ENCODE results near the gene MEGF8. TPM values are rescaled to one million over a fixed set of nuclear protein-coding genes. Genes with fewer than 3 reads are reported as not detected.

Gene MEGF8
- total and polyA plus RNA-seq, 9 of the 15 experiments (the other 6 are each of a cell fraction or from before 2014, with no cell fraction given), result 0.28 to 13.1 (median 3.0) TPM

DNA sequence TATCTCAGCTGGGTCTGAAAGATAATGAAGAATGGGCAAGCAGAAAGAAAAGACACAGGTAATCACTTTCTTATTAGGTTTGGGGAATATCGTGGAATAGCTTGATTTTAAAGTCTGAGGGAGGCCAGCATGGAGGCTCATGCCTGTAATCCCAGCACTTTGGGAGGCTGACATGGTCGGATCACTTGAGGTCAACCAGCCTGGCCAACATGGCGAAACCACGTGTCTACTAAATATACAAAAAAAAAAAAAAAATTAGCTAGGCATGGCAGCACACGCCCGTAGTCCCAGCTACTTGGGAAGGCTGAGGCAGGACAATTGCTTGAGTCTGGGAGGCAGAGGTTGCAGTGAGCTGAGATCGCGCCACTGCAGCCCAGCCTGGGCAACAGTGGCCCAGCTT is 21.6 kb upstream of the MEGF8 start:
- in situ Hi-C loops (cut with MboI), result no loop called here
- BruUV-seq (replicated peaks), result no TSS peak
- no peak overlapping the region for H3K4me2 ChIP-seq (ENCODE audit: insufficient read depth, low read length)
- peaks cover 14% of the 10 kb centered on the region for H3K79me2 ChIP-seq (ENCODE audit: control insufficient read depth, insufficient read depth, low read length)
- H4K20me1 ChIP-seq (replicated peaks; ENCODE audit: control insufficient read depth, insufficient read depth, low read length), result peaks cover 7% of the 10 kb centered on the region; the same call in 1 of the 2 replicates
- POLR2A ChIA-PET, result interaction anchor here (0.5 to 1.5 kb wide), 2 partner anchors 31 to 64 kb away, joined by 3 to 4 read pairs; no protein-coding TSS in a partner anchor
- FAIRE-seq (no peak), DNase-seq (ENCODE audit: extremely low read depth in 1 of 4, low spot score in 3 of 4) (no peak), ATAC-seq (no peak)
- no peaks in the 10 kb centered on the region for H3K27me3 ChIP-seq (ENCODE audit: control insufficient read depth in 2 of 2, insufficient read depth in 2 of 2, low read length in 2 of 2)
- CTCF ChIA-PET (ENCODE audit: low intra/inter-chr PET ratio), result no interaction called here
- no peaks in the 10 kb centered on the region for H3K9me1 ChIP-seq (ENCODE audit: control insufficient read depth, insufficient read depth, low read length)
- intact Hi-C loops (cut with micrococcal nuclease), result no loop called here
- peaks cover 9% of the 10 kb centered on the region; the same call in 2 of the 3 replicates for H3K36me3 ChIP-seq (ENCODE audit: control insufficient read depth, insufficient read depth, low read length)
- H3K4me3 ChIP-seq, result no peak overlapping the region
- 79% methylated on average over 8 of the region's 8 CpGs for WGBS (ENCODE audit: insufficient coverage, low coverage, missing lambda C conversion rate)
- peak overlapping the region; percentile 77; the same call in 2 of the 3 replicates for H3K27ac ChIP-seq (ENCODE audit: extremely low read depth, low read depth, low read length)
- H2AFZ ChIP-seq (ENCODE audit: low read depth, low read length), result peak overlapping the region; percentile 93
- H3K4me1 ChIP-seq (replicated peaks in 1 of 2; ENCODE audit: control insufficient read depth in 2 of 2, insufficient read depth in 2 of 2, low read length in 2 of 2), result peaks cover 21 to 45% of the 10 kb centered on the region in 2 experiments
- peak overlapping the region; percentile 12 to 53; a peak in 3 of 4 replicates for H3K9ac ChIP-seq (ENCODE audit: insufficient read depth in 1 of 2, low read depth in 2 of 2, low read length in 2 of 2)
- no peaks in the 10 kb centered on the region for H3K9me3 ChIP-seq (replicated peaks; ENCODE audit: control insufficient read depth, insufficient read depth, low read depth, low read length)
- TF ChIP-seq, protein P1, sequence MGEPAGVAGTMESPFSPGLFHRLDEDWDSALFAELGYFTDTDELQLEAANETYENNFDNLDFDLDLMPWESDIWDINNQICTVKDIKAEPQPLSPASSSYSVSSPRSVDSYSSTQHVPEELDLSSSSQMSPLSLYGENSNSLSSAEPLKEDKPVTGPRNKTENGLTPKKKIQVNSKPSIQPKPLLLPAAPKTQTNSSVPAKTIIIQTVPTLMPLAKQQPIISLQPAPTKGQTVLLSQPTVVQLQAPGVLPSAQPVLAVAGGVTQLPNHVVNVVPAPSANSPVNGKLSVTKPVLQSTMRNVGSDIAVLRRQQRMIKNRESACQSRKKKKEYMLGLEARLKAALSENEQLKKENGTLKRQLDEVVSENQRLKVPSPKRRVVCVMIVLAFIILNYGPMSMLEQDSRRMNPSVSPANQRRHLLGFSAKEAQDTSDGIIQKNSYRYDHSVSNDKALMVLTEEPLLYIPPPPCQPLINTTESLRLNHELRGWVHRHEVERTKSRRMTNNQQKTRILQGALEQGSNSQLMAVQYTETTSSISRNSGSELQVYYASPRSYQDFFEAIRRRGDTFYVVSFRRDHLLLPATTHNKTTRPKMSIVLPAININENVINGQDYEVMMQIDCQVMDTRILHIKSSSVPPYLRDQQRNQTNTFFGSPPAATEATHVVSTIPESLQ (CRISPR knock-in tag; IDR thresholded peaks at IDR 0.05), result no peak
- TF ChIP-seq TSC22D4 (tag; IDR thresholded peaks at IDR 0.05) (no peak), NR2F6 (CRISPR knock-in tag; IDR thresholded peaks at IDR 0.05) (no peak), CREBBP (IDR thresholded peaks at IDR 0.05; ENCODE audit: low read depth, low read length) (no peak), ZNF239 (CRISPR knock-in tag; IDR thresholded peaks at IDR 0.05) (no peak), DMBX1 (CRISPR knock-in tag; IDR thresholded peaks at IDR 0.05; ENCODE audit: borderline replicate concordance) (no peak), ZNF197 (CRISPR knock-in tag; IDR thresholded peaks at IDR 0.05; ENCODE audit: low read depth) (no peak)
- TF ChIP-seq, protein P2, sequence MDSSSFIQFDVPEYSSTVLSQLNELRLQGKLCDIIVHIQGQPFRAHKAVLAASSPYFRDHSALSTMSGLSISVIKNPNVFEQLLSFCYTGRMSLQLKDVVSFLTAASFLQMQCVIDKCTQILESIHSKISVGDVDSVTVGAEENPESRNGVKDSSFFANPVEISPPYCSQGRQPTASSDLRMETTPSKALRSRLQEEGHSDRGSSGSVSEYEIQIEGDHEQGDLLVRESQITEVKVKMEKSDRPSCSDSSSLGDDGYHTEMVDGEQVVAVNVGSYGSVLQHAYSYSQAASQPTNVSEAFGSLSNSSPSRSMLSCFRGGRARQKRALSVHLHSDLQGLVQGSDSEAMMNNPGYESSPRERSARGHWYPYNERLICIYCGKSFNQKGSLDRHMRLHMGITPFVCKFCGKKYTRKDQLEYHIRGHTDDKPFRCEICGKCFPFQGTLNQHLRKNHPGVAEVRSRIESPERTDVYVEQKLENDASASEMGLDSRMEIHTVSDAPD (CRISPR knock-in tag; IDR thresholded peaks at IDR 0.05), result no peak

Measured in K562 (cell line).